Astrocyte (in vitro differentiated cells and primary cell): ENCODE measurements around the gene BORCS5.

Experiments used
- EZH2 ChIP-seq: IDR thresholded peaks from 2 replicates; pipeline ENCODE4 v1.6.1; 2012; ENCODE audit warnings: mild to moderate bottlenecking, low read length, inconsistent platforms; ENCODE audit not compliant: insufficient read depth
- TF ChIP-seq, protein P1 (sequence below): IDR thresholded peaks from 2 replicates; pipeline ENCODE4 v1.5.1; 2011; ENCODE audit warnings: low read depth, mild to moderate bottlenecking, inconsistent platforms, low read length, moderate library complexity; ENCODE audit not compliant: insufficient read depth

DNA sequence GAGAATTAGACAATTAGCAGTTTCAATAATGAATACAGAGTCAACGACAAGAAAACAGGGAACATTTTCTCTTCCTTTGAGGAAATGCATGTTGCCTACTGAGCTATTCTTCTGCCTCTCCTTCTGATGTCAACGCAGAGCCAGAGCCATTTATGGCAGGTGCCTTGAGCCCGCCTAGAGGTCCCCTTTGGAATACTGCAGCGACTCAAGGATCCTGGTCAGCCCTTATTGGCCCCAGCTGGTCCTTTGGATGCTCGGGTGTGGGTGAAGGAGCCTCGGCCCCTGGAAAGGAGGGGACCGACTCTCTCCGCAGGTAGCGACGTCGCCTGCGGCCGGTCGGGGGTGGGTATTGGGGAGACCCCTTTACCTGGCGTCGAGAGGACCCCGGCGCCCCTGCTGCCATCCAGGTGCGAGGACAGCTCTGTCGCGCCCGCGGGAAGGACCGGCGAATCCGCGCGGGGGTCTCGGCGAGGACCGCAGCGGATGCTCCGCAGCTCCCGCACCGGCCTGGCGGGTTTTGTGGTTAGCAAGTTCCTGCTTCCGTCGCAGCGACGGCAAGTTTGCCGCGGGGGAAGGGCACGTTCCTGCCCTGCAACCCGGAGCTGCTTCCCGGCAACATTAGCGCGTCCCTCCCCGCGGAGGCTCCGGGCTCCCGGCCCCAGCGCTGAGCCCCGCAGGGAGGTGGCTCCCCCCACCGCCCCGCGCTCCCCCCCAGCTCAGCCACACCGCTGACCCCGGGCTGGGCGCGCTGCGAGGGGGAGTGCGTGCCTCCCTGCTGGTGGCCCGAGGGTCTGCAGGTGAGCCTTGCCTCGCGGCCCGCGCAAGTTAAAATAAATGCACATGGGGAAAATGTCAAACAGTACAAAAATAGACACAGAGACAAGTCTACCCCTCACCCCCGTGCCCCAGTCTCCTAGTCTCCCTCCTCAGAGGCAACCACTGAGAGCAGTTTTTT is 6.9 kb upstream of the BORCS5 start, which contains the start of gene MANSC1:
- TF ChIP-seq, protein P1, sequence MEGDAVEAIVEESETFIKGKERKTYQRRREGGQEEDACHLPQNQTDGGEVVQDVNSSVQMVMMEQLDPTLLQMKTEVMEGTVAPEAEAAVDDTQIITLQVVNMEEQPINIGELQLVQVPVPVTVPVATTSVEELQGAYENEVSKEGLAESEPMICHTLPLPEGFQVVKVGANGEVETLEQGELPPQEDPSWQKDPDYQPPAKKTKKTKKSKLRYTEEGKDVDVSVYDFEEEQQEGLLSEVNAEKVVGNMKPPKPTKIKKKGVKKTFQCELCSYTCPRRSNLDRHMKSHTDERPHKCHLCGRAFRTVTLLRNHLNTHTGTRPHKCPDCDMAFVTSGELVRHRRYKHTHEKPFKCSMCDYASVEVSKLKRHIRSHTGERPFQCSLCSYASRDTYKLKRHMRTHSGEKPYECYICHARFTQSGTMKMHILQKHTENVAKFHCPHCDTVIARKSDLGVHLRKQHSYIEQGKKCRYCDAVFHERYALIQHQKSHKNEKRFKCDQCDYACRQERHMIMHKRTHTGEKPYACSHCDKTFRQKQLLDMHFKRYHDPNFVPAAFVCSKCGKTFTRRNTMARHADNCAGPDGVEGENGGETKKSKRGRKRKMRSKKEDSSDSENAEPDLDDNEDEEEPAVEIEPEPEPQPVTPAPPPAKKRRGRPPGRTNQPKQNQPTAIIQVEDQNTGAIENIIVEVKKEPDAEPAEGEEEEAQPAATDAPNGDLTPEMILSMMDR, result peak; percentile 9
- TF ChIP-seq EZH2, result no peak
